Measurements from ENCODE around the gene DDN. TPM values are rescaled to one million over a fixed set of nuclear protein-coding genes. Genes with fewer than 3 reads are reported as not detected.

Gene DDN
- total RNA-seq, 4 donors from 2014 or later = 0.19 to 0.40 (median 0.26) TPM

GRCh38 chr12:49022558-49023178 lies 23.5 kb upstream of the DDN start:
- TF ChIP-seq CTCF (IDR thresholded peaks at IDR 0.05) (no peak), POLR2A (IDR thresholded peaks at IDR 0.05) (no peak)
- 79 to 80% methylated on average over 11 to 14 of the region's 15 CpGs for WGBS, 2 donors
- Histone ChIP-seq H3K27me3 (no peaks in the 10 kb centered on the region), H3K27ac (no peak overlapping the region), H3K9me3 (no peaks in the 10 kb centered on the region), H3K4me1 (peaks cover 3 to 15% (median 11%) of the 10 kb centered on the region in 3 donors), H3K36me3 (peaks cover 37 to 77% (median 53%) of the 10 kb centered on the region in 3 donors), H3K4me3 (no peak overlapping the region)
- intact Hi-C loops (cut with DNase I) = no loop called here
- DNase-seq = no peak

DNA sequence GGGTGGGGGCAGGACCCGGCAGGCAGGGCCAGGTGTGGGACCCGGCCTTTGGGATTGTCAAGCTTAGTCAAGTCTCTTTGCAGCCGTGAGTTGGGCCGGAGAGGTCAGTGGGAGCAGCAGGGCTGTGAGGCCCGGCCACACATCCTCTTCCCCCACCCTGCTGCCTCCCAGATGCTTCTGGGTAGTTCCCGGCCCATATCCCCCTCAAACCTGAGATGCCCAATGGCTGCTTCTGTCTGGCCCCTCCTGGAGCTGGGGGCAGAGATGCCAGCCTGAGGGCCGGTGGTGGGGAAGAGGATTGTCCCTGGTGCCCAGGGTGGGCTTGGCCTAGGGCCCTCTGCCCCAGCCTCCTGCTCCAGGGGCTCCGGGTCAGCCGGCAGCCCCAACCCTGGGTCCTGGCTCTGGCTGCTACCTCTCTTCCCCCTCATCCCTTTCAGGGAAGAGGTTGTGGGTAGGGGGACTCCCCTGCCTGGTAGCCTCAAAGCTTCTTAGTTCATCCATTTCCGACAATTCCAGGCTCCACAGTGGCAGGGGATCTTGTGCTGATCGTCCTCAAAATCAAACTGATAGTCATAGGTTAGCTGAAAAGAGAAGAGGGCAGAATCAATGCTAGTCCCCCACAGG lies 22.2 kb upstream of the DDN start:
- WGBS, 2 donors = 72 to 76% methylated on average over 6 to 8 of the region's 11 CpGs
- Histone ChIP-seq H3K9me3 (no peaks in the 10 kb centered on the region), H3K4me3 (no peak overlapping the region), H3K27ac (no peak overlapping the region), H3K27me3 (no peaks in the 10 kb centered on the region), H3K4me1 (peaks cover 8 to 28% (median 16%) of the 10 kb centered on the region in 3 donors), H3K36me3 (peaks cover 29 to 64% (median 41%) of the 10 kb centered on the region in 3 donors)
- intact Hi-C loops (cut with DNase I) = no loop called here
- no peak for DNase-seq
- no peak for TF ChIP-seq CTCF (IDR thresholded peaks at IDR 0.05)
- TF ChIP-seq POLR2A (IDR thresholded peaks at IDR 0.05) = no peak

- WGBS, 2 donors = 67 to 81% methylated on average over 2 to 5 of the region's 6 CpGs
- peak overlapping the region in 1 of 4 donors; percentile 94 for H3K27ac ChIP-seq
- intact Hi-C loops (cut with DNase I) = no loop called here
- DNase-seq = no peak
- H3K27me3 ChIP-seq = no peaks in the 10 kb centered on the region
- peaks cover 8 to 28% (median 16%) of the 10 kb centered on the region in 3 donors for H3K4me1 ChIP-seq
- H3K4me3 ChIP-seq = no peak overlapping the region
- TF ChIP-seq CTCF (IDR thresholded peaks at IDR 0.05) = no peak
- no peak for TF ChIP-seq POLR2A (IDR thresholded peaks at IDR 0.05)
- no peaks in the 10 kb centered on the region for H3K9me3 ChIP-seq
- H3K36me3 ChIP-seq = peaks cover 22 to 55% (median 33%) of the 10 kb centered on the region in 3 donors
Measured at GRCh38 chr12:49020441-49020840, 21.3 kb upstream of the DDN start.

GRCh38 chr12:49019443-49020324 lies 20.5 kb upstream of the DDN start:
- intact Hi-C loops (cut with DNase I) = no loop called here
- Histone ChIP-seq H3K36me3 (peaks cover 14 to 47% (median 26%) of the 10 kb centered on the region in 3 donors), H3K27me3 (no peaks in the 10 kb centered on the region), H3K9me3 (no peaks in the 10 kb centered on the region), H3K4me1 (peaks cover 8 to 28% (median 16%) of the 10 kb centered on the region in 3 donors), H3K4me3 (peak overlapping the region; percentile 76 to 95 (median 88)), H3K27ac (peak overlapping the region; percentile 93 to 98 (median 96))
- 52 to 58% methylated on average over 10 of the region's 10 CpGs for WGBS, 2 donors
- TF ChIP-seq CTCF (IDR thresholded peaks at IDR 0.05) (no peak), POLR2A (IDR thresholded peaks at IDR 0.05) (no peak)
- no peak for DNase-seq

DNA sequence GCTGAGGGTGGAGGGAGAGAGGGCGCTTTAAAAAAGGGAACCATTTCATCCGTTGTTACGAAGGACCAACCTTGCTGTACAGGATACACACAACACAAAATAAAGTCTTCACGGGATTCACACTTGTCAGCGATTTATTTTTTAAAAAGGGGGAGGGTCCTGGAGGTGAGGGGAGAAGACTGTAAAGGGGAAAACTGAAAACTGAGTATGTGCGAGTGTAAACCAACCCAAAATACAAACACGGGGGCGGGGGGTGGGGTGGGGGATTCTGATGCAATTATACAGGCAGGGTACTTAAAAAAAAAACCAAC lies 19.9 kb upstream of the DDN start:
- peaks cover 8 to 28% (median 16%) of the 10 kb centered on the region in 3 donors for H3K4me1 ChIP-seq
- peaks cover 13 to 41% (median 22%) of the 10 kb centered on the region in 3 donors for H3K36me3 ChIP-seq
- intact Hi-C loops (cut with DNase I) = no loop called here
- H3K9me3 ChIP-seq = no peaks in the 10 kb centered on the region
- no peak for TF ChIP-seq CTCF (IDR thresholded peaks at IDR 0.05)
- TF ChIP-seq POLR2A (IDR thresholded peaks at IDR 0.05) = no peak
- no peaks in the 10 kb centered on the region for H3K27me3 ChIP-seq
- 3 to 5% methylated on average over 8 of the region's 8 CpGs for WGBS, 2 donors
- peak overlapping the region; percentile 93 to 98 (median 96) for H3K27ac ChIP-seq
- H3K4me3 ChIP-seq = peak overlapping the region; percentile 76 to 95 (median 88)
- no peak for DNase-seq

Measured in esophagus squamous epithelium (tissue), 5 donors.